PC-3 (cell line): ENCODE data around the gene SYT11.

Experiments
- EZH2 ChIP-seq: fragments of 300-600 bp; sonication (generic); IDR thresholded peaks from one replicate; pipeline ENCODE4 v1.6.1; 2017; ENCODE audit warnings: antibody characterized with exemption, mild to moderate bottlenecking, low read length; ENCODE audit not compliant: unreplicated experiment
- TF ChIP-seq, protein P1 (sequence below): fragments of 300-600 bp; sonication (generic); conservative IDR thresholded peaks from 2 replicates; pipeline ENCODE4 v1.5.1; 2017; ENCODE audit warnings: antibody characterized with exemption, low read depth, mild to moderate bottlenecking, low read length

DNA sequence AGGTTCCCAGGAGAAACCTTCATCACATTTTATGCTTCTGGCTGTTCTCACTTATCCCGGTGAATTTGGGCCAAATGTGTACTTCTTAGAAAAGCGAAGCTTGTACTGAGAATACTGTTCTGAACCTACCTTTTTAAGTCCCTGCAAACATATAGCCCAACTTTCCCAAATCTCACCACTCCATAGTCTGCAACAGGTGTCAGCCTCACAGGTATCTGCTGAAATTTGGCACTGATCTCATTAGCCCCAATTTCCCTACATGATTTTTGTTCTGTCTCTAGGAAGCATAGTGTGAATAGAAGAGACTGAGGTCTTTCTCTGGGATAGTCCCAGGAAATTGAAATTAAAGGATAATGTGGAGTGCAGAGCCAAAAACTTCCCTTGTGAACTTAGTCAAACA, 40.3 kb downstream of the SYT11 start:
- TF ChIP-seq, protein P1, sequence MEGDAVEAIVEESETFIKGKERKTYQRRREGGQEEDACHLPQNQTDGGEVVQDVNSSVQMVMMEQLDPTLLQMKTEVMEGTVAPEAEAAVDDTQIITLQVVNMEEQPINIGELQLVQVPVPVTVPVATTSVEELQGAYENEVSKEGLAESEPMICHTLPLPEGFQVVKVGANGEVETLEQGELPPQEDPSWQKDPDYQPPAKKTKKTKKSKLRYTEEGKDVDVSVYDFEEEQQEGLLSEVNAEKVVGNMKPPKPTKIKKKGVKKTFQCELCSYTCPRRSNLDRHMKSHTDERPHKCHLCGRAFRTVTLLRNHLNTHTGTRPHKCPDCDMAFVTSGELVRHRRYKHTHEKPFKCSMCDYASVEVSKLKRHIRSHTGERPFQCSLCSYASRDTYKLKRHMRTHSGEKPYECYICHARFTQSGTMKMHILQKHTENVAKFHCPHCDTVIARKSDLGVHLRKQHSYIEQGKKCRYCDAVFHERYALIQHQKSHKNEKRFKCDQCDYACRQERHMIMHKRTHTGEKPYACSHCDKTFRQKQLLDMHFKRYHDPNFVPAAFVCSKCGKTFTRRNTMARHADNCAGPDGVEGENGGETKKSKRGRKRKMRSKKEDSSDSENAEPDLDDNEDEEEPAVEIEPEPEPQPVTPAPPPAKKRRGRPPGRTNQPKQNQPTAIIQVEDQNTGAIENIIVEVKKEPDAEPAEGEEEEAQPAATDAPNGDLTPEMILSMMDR, result no peak
- TF ChIP-seq EZH2, result no peak
